ENCODE results near the gene NXPH4.
A peak's percentile ranks its signal among the peaks of the same experiment; 100 is the strongest.

The NXPH4 gene

GRCh38 chr12:57224973-57225679 is 8.5 kb downstream of the NXPH4 start:
- no peak overlapping the region for H3K27ac ChIP-seq
- no peak for TF ChIP-seq ZFX (IDR thresholded peaks at IDR 0.05)
- no peak for TF ChIP-seq CTCF (conservative IDR thresholded peaks at IDR 0.05)

- no peak for TF ChIP-seq ZFX (IDR thresholded peaks at IDR 0.05)
- TF ChIP-seq CTCF (conservative IDR thresholded peaks at IDR 0.05), result no peak
- H3K27ac ChIP-seq, result no peak overlapping the region
Observed at GRCh38 chr12:57225680-57226210, 9.2 kb downstream of the NXPH4 start.

- no peak for TF ChIP-seq ZFX (IDR thresholded peaks at IDR 0.05)
- TF ChIP-seq CTCF (conservative IDR thresholded peaks at IDR 0.05), result no peak
- H3K27ac ChIP-seq, result no peak overlapping the region
Observed at GRCh38 chr12:57226588-57227314, 10.2 kb downstream of the NXPH4 start.

GRCh38 chr12:57227315-57228115 is 10.9 kb downstream of the NXPH4 start:
- no peak for TF ChIP-seq CTCF (conservative IDR thresholded peaks at IDR 0.05)
- TF ChIP-seq ZFX (IDR thresholded peaks at IDR 0.05), result no peak
- no peak overlapping the region for H3K27ac ChIP-seq

- peak overlapping the region; percentile 89 for H3K27ac ChIP-seq
- TF ChIP-seq CTCF (conservative IDR thresholded peaks at IDR 0.05) (no peak), ZFX (IDR thresholded peaks at IDR 0.05) (no peak)
Observed at GRCh38 chr12:57229046-57229633, 12.5 kb downstream of the NXPH4 start.

GRCh38 chr12:57229634-57230380 is 13.2 kb downstream of the NXPH4 start, which contains the start of gene SHMT2:
TSS of gene SHMT2 (plus strand) at chr12:57229711. CDS start at chr12:57229779, 68 bp downstream.
- no peak for TF ChIP-seq CTCF (conservative IDR thresholded peaks at IDR 0.05)
- peak; percentile 76; the same call in 1 of the 2 replicates for TF ChIP-seq ZFX (IDR thresholded peaks at IDR 0.05)
- H3K27ac ChIP-seq, result peak within 1 kb of the TSS; percentile 89
